Endothelial cell of umbilical vein (primary cell): Measurements from ENCODE around the gene STAT4. TPM values are rescaled to one million over a fixed set of nuclear protein-coding genes. Genes with fewer than 3 reads are reported as not detected.

Experiments used
- BruUV-seq: library from RNA; stranded (reverse); fragments of 400-500 nt; replicated peaks from 2 replicates; lab custom pipeline; 2021; lab: Mats Ljungman, UMichigan
- CTCF ChIA-PET: fragments of 300-600, 350-600 bp; sonication (Branson Sonifier 250); formaldehyde crosslinking; loops from one replicate; lab custom pipeline; 2021; ENCODE audit warnings: antibody characterized with exemption, inconsistent platforms; lab: Charles Lee
- POLR2A ChIA-PET: fragments of 300-600, 350-600 bp; sonication (Branson Sonifier 250); formaldehyde crosslinking; loops from one replicate; lab custom pipeline; 2021; ENCODE audit warnings: antibody characterized with exemption, inconsistent platforms; lab: Charles Lee
- DNase-seq: peaks from one replicate; pipeline ENCODE4 v3.0.0-alpha.2; 2011; ENCODE audit warnings: low read depth, low spot score
- FAIRE-seq: peaks from 2 replicates; lab custom pipeline; 2011; peaks lifted over from hg19 to GRCh38; lab: Jason Lieb, UNC
- H2AFZ ChIP-seq: 2 replicates; pipeline ENCODE4 v1.6.0; 2012; ENCODE audit warnings: low read depth, low read length, control low read depth, inconsistent platforms
- H3K27ac ChIP-seq: 2 replicates; pipeline ENCODE4 v1.5.1; 2011; ENCODE audit warnings: low read depth, mild to moderate bottlenecking, control low read depth, low read length, moderate library complexity; ENCODE audit not compliant: insufficient read depth
- H3K27me3 ChIP-seq, 2 experiments: 2 replicates each; pipeline versions ENCODE4 v1.6.0 to v1.6.1; 2011; ENCODE audit warnings: low read length in 2 of 2, mixed read lengths in 1 of 2; ENCODE audit not compliant: control insufficient read depth in 2 of 2, insufficient read depth in 2 of 2
- H3K36me3 ChIP-seq, 2 experiments: 2 replicates in 1 of 2; 3 replicates in 1 of 2; pipeline ENCODE4 v1.5.1; 2011; ENCODE audit warnings: low read length in 2 of 2, mild to moderate bottlenecking in 1 of 2, moderate library complexity in 1 of 2; ENCODE audit not compliant: control insufficient read depth in 2 of 2, insufficient read depth in 2 of 2; ENCODE audit errors: extremely low read depth in 1 of 2
- H3K4me1 ChIP-seq: 3 replicates; pipeline ENCODE4 v1.5.1; 2011; ENCODE audit warnings: mild to moderate bottlenecking, low read length; ENCODE audit not compliant: control insufficient read depth, insufficient read depth; ENCODE audit errors: extremely low read depth
- H3K4me2 ChIP-seq: 2 replicates; pipeline ENCODE4 v1.6.1; 2011; ENCODE audit warnings: low read length, control low read depth, mixed read lengths; ENCODE audit not compliant: insufficient read depth
- H3K4me3 ChIP-seq, 3 experiments: fragments of 200-600 bp in 1 of 3; sonication (generic), shearing (Covaris generic) in 1 of 3; replicated peaks in 1 of 3; 2 replicates each; pipeline ENCODE4 v1.5.1; 2011 to 2016; ENCODE audit warnings: control low read depth in 3 of 3, low read length in 3 of 3, mild to moderate bottlenecking in 2 of 3, inconsistent platforms in 1 of 3, low read depth in 1 of 3, moderate library complexity in 1 of 3; ENCODE audit not compliant: insufficient read depth in 1 of 3
- H3K79me2 ChIP-seq: 2 replicates; pipeline ENCODE4 v1.6.0; 2012; ENCODE audit warnings: low read length, inconsistent platforms; ENCODE audit not compliant: control insufficient read depth, insufficient read depth
- H3K9ac ChIP-seq: replicated peaks from 2 replicates; pipeline ENCODE3; 2011; ENCODE audit warnings: low read length, control low read depth; ENCODE audit not compliant: insufficient read depth; ENCODE audit errors: extremely low read depth
- H3K9me1 ChIP-seq: replicated peaks from 3 replicates; pipeline ENCODE4 v1.6.0; 2011; ENCODE audit warnings: mild to moderate bottlenecking, low read length; ENCODE audit not compliant: control insufficient read depth, insufficient read depth; ENCODE audit errors: extremely low read depth
- H3K9me3 ChIP-seq: replicated peaks from 2 replicates; pipeline ENCODE4 v1.5.1; 2012; ENCODE audit warnings: low read length, inconsistent platforms; ENCODE audit not compliant: control insufficient read depth, insufficient read depth
- H4K20me1 ChIP-seq: replicated peaks from 2 replicates; pipeline ENCODE3; 2011; ENCODE audit warnings: mild to moderate bottlenecking, low read length; ENCODE audit not compliant: control insufficient read depth, insufficient read depth; ENCODE audit errors: extremely low read depth
- EZH2 ChIP-seq: IDR thresholded peaks from 2 replicates; pipeline ENCODE4 v1.6.1; 2012; ENCODE audit warnings: borderline replicate concordance, low read depth, mild to moderate bottlenecking, moderate library complexity, low read length, inconsistent platforms; ENCODE audit not compliant: severe bottlenecking
- FOS ChIP-seq: IDR thresholded peaks from 2 replicates; pipeline ENCODE4 v1.6.1; 2011; ENCODE audit warnings: mild to moderate bottlenecking, low read length, moderate library complexity, borderline replicate concordance; ENCODE audit not compliant: insufficient read depth
- GATA2 ChIP-seq: IDR thresholded peaks from 2 replicates; pipeline ENCODE4 v1.7.0; 2011; ENCODE audit warnings: low read depth, mild to moderate bottlenecking, moderate library complexity, mixed read lengths, low read length; ENCODE audit not compliant: insufficient read length, insufficient read depth
- JUN ChIP-seq: IDR thresholded peaks from 2 replicates; pipeline ENCODE4 v1.6.1; 2011; ENCODE audit warnings: borderline replicate concordance, low read depth; ENCODE audit not compliant: insufficient read length, insufficient read depth
- MYC ChIP-seq: IDR thresholded peaks from one replicate; pipeline ENCODE4 v1.6.1; 2011; ENCODE audit warnings: mild to moderate bottlenecking, low read depth, low read length
- POLR2A ChIP-seq: IDR thresholded peaks from 2 replicates; pipeline ENCODE4 v1.6.1; 2012; ENCODE audit warnings: low read depth, mild to moderate bottlenecking, control low read depth, low read length
- POLR2AphosphoS5 ChIP-seq: IDR thresholded peaks from 2 replicates; pipeline ENCODE4 v1.6.1; 2012; ENCODE audit warnings: low read depth, mild to moderate bottlenecking, control low read depth, low read length, moderate library complexity; ENCODE audit not compliant: insufficient read depth
- dilution Hi-C: fragments of 300-500 bp; cut with MboI; formaldehyde crosslinking; loops from one replicate; pipeline ENCODE4 v1.15.0; 2019; ENCODE audit warnings: low sequenced_read_pairs; ENCODE audit not compliant: extremely low pct_ligation_motif_present
- intact Hi-C: fragments of 100-400 bp; cut with micrococcal nuclease; formaldehyde crosslinking; loops from one replicate; pipeline ENCODE4 v1.10.0; 2022
- polyA plus RNA-seq, 4 experiments: library from polyadenylated mRNA; depleted of rRNA in 3 of 4; stranded (reverse) in 3 of 4; unstranded in 1 of 4; fragments of >200 nt; gene quantifications; 2 replicates each; pipeline versions ENCODE4 v1.2.1 to v1.2.3, GENCODE V29; 2011 to 2012; ENCODE audit warnings: missing spikeins in 1 of 4
- total RNA-seq: library from RNA; stranded (reverse); gene quantifications from 2 replicates; pipeline ENCODE4 v1.2.3, GENCODE V29; 2021
- TF ChIP-seq, protein P1 (sequence below), 2 donors: IDR thresholded peaks; 1 replicate in 1 of 2; 2 replicates in 1 of 2; pipeline ENCODE4 v1.5.1; 2011; ENCODE audit warnings: low read length in 2 of 2, mild to moderate bottlenecking in 2 of 2, moderate library complexity in 2 of 2, control low read depth in 1 of 2, inconsistent platforms in 1 of 2, low read depth in 1 of 2; ENCODE audit not compliant: insufficient read depth in 1 of 2; ENCODE audit errors: extremely low read depth in 1 of 2
- TF ChIP-seq, protein P2 (sequence below): IDR thresholded peaks from 2 replicates; pipeline ENCODE4 v1.6.1; 2011; ENCODE audit not compliant: insufficient read depth, insufficient read length

STAT4 gene
- total and polyA plus RNA-seq, 2 donors (not counting 3 experiments of a cell fraction or from before 2014, with no cell fraction given) = 0.46 to 1.2 TPM

DNA sequence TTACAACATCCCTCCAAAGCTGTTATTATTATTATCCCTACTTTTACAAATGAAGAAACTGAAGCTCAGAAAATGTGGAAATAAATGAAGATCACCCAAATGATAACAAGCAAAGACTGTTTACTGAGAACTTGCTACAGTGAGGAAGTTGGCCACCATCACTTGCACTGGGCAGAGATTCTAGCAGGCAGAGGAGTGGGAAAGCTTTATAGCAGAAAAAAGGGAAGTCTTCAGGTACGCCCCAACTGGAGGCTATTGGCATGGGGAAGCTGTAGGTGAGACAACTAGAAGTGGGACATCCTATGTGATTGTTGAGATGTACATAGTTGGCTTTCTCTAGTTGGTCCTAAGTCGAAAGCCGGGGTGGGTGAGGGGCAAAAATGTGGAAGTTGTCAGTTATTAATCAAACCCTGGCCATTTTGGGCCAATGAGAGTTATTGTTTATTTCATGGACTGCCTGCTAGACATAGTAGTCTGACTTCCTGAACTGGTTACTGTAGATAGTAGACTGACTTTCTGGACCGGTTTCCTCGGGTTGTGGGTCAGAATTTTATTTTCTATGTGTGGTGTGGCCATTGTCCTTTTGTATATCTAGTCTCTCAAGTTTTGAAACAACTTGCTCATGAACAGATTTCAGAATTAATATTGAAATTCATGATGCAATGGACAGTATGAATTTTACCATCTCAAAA, 40.2 kb upstream of the STAT4 start:
- Histone ChIP-seq H3K4me2 (no peak overlapping the region), H3K36me3 (no peaks in the 10 kb centered on the region), H3K4me1 (no peaks in the 10 kb centered on the region), H3K4me3 (no peak overlapping the region), H4K20me1 (no peaks in the 10 kb centered on the region), H3K9ac (no peak overlapping the region), H3K79me2 (no peaks in the 10 kb centered on the region), H3K27ac (no peak overlapping the region), H3K27me3 (peaks cover 0 to 2% of the 10 kb centered on the region in 2 experiments), H3K9me1 (no peaks in the 10 kb centered on the region), H3K9me3 (no peaks in the 10 kb centered on the region), H2AFZ (no peak overlapping the region)
- dilution Hi-C loops (no loop called here), intact Hi-C loops (no loop called here)
- ChIA-PET POLR2A (no interaction called here), CTCF (interaction anchor here (0.7 kb wide), 1 partner anchor 27 kb away, joined by 3 read pairs; no protein-coding TSS in a partner anchor)
- TF ChIP-seq POLR2A = no peak
- no peak for TF ChIP-seq GATA2
- no peak for TF ChIP-seq MYC
- TF ChIP-seq FOS = no peak
- TF ChIP-seq, protein P1, sequence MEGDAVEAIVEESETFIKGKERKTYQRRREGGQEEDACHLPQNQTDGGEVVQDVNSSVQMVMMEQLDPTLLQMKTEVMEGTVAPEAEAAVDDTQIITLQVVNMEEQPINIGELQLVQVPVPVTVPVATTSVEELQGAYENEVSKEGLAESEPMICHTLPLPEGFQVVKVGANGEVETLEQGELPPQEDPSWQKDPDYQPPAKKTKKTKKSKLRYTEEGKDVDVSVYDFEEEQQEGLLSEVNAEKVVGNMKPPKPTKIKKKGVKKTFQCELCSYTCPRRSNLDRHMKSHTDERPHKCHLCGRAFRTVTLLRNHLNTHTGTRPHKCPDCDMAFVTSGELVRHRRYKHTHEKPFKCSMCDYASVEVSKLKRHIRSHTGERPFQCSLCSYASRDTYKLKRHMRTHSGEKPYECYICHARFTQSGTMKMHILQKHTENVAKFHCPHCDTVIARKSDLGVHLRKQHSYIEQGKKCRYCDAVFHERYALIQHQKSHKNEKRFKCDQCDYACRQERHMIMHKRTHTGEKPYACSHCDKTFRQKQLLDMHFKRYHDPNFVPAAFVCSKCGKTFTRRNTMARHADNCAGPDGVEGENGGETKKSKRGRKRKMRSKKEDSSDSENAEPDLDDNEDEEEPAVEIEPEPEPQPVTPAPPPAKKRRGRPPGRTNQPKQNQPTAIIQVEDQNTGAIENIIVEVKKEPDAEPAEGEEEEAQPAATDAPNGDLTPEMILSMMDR (IDR thresholded peaks at IDR 0.05; ENCODE audit: extremely low read depth in 1 of 2, insufficient read depth in 1 of 2, low read depth in 1 of 2, low read length in 2 of 2) = no peak
- FAIRE-seq (no peak), DNase-seq (no peak)
- no TSS peak for BruUV-seq

DNA sequence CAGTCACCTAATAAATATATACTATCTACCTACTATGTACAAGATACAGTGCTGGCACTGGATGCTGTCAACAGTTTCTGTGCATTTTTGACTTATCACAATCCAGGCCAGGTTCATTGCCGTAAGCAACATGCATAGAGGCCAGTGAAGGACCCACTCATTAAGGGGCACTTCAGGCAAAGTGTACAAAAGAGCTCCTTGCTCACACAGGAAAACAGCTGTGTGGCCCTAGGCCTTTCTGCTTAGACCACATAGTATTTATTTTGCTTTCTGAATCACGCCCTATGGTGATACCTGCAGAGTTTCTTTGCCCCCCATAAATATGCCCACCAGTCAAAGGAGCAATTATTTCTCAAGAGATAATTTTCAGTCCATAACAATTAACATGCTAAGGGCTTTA, 39.6 kb upstream of the STAT4 start:
- Histone ChIP-seq H3K4me2 (no peak overlapping the region), H3K79me2 (no peaks in the 10 kb centered on the region), H3K9ac (no peak overlapping the region), H4K20me1 (no peaks in the 10 kb centered on the region), H3K36me3 (no peaks in the 10 kb centered on the region), H3K9me3 (no peaks in the 10 kb centered on the region), H3K27me3 (peaks cover 0 to 2% of the 10 kb centered on the region in 2 experiments), H2AFZ (no peak overlapping the region), H3K4me1 (no peaks in the 10 kb centered on the region), H3K27ac (no peak overlapping the region), H3K4me3 (no peak overlapping the region), H3K9me1 (no peaks in the 10 kb centered on the region)
- intact Hi-C loops = no loop called here
- dilution Hi-C loops = no loop called here
- no peak for TF ChIP-seq MYC
- no peak for TF ChIP-seq POLR2A
- TF ChIP-seq JUN = no peak
- TF ChIP-seq EZH2 = no peak
- no peak for TF ChIP-seq POLR2AphosphoS5
- TF ChIP-seq, protein P1 (IDR thresholded peaks at IDR 0.05; ENCODE audit: extremely low read depth in 1 of 2, insufficient read depth in 1 of 2, low read depth in 1 of 2, low read length in 2 of 2) = no peak
- TF ChIP-seq FOS = no peak
- TF ChIP-seq GATA2 = no peak
- TF ChIP-seq, protein P2, sequence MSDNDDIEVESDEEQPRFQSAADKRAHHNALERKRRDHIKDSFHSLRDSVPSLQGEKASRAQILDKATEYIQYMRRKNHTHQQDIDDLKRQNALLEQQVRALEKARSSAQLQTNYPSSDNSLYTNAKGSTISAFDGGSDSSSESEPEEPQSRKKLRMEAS = no peak
- no TSS peak for BruUV-seq
- no peak for FAIRE-seq
- DNase-seq = no peak
- CTCF ChIA-PET = interaction anchor here (0.7 kb wide), 1 partner anchor 28 kb away, joined by 3 read pairs; no protein-coding TSS in a partner anchor
- POLR2A ChIA-PET = no interaction called here
